Subcutaneous adipose tissue (tissue), 4 donors: ENCODE results near the gene XPR1. TPM values are rescaled to one million over a fixed set of nuclear protein-coding genes. Genes with fewer than 3 reads are reported as not detected.

Experiments used
- CTCF ChIP-seq: fragments of 450-650 bp; IDR thresholded peaks from one replicate; pipeline ENCODE4 v1.5.1; 2016; ENCODE audit warnings: low read depth, mild to moderate bottlenecking, control low read depth, antibody characterized with exemption, moderate library complexity
- total RNA-seq, 4 donors: library from RNA; depleted of rRNA; stranded (reverse); fragments of >200 nt; gene quantifications; one replicate each; pipeline ENCODE4 v1.1.0, GENCODE V29; 2016

The XPR1 gene
- total RNA-seq, 4 donors from 2014 or later, result 15.0 to 40.6 (median 20.7) TPM

- no peak for TF ChIP-seq CTCF
Measured at GRCh38 chr1:180920702-180921101, 288.9 kb downstream of the XPR1 start.

- no peak for TF ChIP-seq CTCF
Measured at GRCh38 chr1:180921386-180921785, 289.6 kb downstream of the XPR1 start.

- no peak for TF ChIP-seq CTCF
Measured at GRCh38 chr1:180921891-180922630, 290.2 kb downstream of the XPR1 start.

- TF ChIP-seq CTCF, result no peak
Measured at GRCh38 chr1:180922631-180923015, 290.8 kb downstream of the XPR1 start.

GRCh38 chr1:180923021-180923841 is 291.4 kb downstream of the XPR1 start:
- TF ChIP-seq CTCF, result no peak

- no peak for TF ChIP-seq CTCF
Measured at GRCh38 chr1:180923887-180924286, 292.1 kb downstream of the XPR1 start.

GRCh38 chr1:180924939-180925338 is 293.1 kb downstream of the XPR1 start:
- TF ChIP-seq CTCF, result no peak
